Astrocyte of the spinal cord (primary cell): ENCODE data around the gene SHD.
"Not testable (repeated sequence)": the region's sequence is repeated elsewhere in the genome, so short reads cannot be mapped to it uniquely, and the experiment has no call there.

Experiments
- DNase-seq: peaks from one replicate; pipeline ENCODE4 v3.0.0; 2011; ENCODE audit warnings: low read depth, low spot score
- H3K4me3 ChIP-seq: 2 replicates; pipeline ENCODE4 v1.5.1; 2011; ENCODE audit warnings: low read depth, mild to moderate bottlenecking, low read length, moderate library complexity
- in situ Hi-C: cut with HindIII; loops from 2 replicates; pipeline ENCODE4 v1.10.0; 2017; ENCODE audit warnings: low sequenced_read_pairs
- TF ChIP-seq, protein P1 (sequence below): IDR thresholded peaks from 2 replicates; pipeline ENCODE4 v1.5.1; 2012; ENCODE audit warnings: low read depth, mild to moderate bottlenecking, low read length, inconsistent platforms

Gene SHD

DNA sequence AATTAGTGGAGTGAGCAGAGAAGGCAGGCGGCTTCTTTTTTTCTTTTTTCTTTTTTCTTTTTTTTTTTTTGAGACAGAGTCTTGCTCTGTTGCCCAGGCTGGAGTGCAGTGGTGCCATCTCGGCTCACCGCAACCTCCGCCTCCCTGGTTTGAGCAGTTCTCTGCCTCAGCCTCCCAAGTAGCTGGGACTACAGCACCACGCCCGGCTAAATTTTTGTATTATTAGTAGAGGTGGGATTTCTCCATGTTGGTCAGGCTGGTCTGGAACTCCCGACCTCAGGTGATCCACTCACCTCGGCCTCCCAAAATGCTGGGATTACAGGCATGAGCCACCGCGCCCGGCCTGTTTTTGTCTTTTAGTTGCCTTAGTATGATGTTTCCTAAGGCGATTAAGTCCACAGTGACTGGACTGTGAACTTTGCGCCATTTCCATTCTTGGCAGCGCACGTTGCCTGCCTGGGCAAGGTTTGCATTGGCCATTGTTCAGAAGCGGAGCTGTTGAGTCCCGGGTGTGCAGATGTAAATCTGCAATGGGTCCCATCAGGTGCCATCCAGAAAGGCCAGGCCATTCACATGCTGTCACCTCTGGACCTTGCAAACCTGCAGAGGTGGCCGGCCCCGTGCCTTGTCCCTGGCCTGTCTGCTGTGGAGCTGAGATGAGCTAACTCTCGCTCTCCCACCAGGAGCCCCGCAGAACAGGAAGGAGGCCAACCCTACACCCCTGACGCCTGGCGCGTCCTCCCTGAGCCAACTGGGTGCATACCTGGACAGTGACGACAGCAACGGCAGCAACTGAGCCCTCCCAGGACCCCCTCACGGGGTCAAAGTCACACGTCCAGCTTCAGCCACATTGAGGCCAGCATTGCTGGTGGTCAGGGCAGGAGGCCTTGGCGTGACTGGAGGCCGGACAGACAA is 10.9 kb upstream of the SHD start:
- DNase-seq: no peak
- in situ Hi-C loops: no loop called here
- TF ChIP-seq, protein P1, sequence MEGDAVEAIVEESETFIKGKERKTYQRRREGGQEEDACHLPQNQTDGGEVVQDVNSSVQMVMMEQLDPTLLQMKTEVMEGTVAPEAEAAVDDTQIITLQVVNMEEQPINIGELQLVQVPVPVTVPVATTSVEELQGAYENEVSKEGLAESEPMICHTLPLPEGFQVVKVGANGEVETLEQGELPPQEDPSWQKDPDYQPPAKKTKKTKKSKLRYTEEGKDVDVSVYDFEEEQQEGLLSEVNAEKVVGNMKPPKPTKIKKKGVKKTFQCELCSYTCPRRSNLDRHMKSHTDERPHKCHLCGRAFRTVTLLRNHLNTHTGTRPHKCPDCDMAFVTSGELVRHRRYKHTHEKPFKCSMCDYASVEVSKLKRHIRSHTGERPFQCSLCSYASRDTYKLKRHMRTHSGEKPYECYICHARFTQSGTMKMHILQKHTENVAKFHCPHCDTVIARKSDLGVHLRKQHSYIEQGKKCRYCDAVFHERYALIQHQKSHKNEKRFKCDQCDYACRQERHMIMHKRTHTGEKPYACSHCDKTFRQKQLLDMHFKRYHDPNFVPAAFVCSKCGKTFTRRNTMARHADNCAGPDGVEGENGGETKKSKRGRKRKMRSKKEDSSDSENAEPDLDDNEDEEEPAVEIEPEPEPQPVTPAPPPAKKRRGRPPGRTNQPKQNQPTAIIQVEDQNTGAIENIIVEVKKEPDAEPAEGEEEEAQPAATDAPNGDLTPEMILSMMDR: no peak
- no peak overlapping the region for H3K4me3 ChIP-seq

- in situ Hi-C loops: no loop called here
- TF ChIP-seq, protein P1: no peak
- no peak for DNase-seq
- H3K4me3 ChIP-seq: no peak overlapping the region
Measured at GRCh38 chr19:4268816-4269430, 10.1 kb upstream of the SHD start.

DNA sequence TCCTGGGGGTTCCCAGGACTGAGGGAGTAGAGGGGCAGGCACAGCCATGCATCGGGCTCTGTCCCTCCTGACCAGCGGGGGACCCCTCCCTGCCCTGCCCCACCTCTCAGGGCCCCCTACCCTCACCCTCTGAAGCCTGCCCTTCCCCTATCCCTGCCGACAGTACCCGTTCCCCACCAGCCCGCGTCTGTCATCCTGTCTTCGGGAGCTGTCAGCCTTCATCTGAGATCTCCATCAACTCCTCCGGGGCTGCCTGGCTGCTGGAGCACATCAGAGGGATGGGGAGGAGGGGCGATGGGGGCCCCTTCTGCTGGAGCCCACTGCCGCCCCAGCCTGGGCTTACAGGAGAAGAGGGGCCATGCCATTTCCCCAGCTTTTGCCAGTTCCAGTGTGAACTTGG is 6.2 kb upstream of the SHD start:
- no peak overlapping the region for H3K4me3 ChIP-seq
- in situ Hi-C loops: no loop called here
- DNase-seq: no peak
- TF ChIP-seq, protein P1: no peak

- H3K4me3 ChIP-seq, DNase-seq, in situ Hi-C loops: not testable (repeated sequence)
Measured at GRCh38 chr19:4274321-4274686, 4.8 kb upstream of the SHD start.

DNA sequence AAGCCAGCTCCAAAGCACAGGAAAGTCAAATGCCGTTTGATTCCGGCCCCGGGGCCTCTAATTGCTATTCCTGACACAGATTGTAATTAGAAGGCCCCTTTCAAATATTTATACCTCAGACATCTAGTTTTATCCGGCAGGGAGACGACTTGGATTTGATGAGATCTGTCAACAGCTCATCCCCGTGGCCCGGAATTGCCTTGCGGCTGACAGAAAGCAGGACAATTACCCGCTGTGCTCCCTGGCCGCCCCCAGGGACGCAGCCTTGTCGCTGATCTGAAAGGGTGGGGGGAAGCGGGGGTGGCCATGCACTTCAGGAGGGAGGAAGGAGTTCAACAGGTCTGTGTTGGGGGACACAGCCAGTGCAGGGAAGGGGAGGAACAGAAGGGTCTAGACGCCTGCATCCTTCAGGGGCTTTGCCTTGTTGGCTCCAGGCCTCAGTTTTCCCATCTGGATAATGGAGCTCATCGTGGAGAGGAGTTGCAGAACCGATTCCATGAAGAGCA is 1.8 kb upstream of the SHD start:
- no peak overlapping the region for H3K4me3 ChIP-seq
- TF ChIP-seq, protein P1: no peak
- in situ Hi-C loops: no loop called here
- no peak for DNase-seq

DNA sequence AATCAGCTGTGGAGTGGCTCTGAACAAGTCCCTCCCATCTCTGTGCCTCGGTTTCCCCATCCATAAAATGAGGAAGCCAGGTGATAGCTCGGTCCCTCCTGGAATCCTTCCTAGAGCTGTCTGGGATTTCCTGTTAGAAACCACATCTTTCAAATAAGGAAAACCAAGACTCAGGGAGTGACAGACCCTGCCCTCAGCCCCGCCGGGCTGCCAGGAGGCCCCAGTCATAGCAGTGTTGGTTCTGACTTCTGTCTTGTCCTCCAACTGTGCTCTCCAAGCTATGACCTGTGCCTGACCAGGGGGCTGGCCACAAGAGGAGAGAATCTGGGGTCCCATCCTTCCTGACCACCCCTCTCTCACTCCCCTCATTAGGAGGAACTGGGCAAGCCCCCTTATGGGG is 1.1 kb upstream of the SHD start:
- in situ Hi-C loops: no loop called here
- TF ChIP-seq, protein P1: no peak
- no peak overlapping the region for H3K4me3 ChIP-seq
- DNase-seq: no peak

GRCh38 chr19:4279267-4279529 is 132 bp downstream of the SHD start:
- in situ Hi-C loops: no loop called here
- TF ChIP-seq, protein P1: no peak
- H3K4me3 ChIP-seq: no peak overlapping the region
- no peak for DNase-seq
